Suppressor macrophage treated with lipopolysaccharide for 1 hour (primary cell): ENCODE results near the gene RPL32.
"Not testable (repeated sequence)": the region's sequence is repeated elsewhere in the genome, so short reads cannot be mapped to it uniquely, and the experiment has no call there.

Experiments used
- DNase-seq, 3 donors: peaks; one replicate each; pipeline ENCODE4 v3.0.0-alpha.2; 2020 to 2022

Gene RPL32

GRCh38 chr3:12841149-12841969 lies at the start of gene RPL32:
Gene RPL32, minus strand, starts transcription at chr3:12841565. Its CDS starts 1,328 bp downstream, at chr3:12840237.
- DNase-seq: peak; percentile 93 to 98 (median 97)

GRCh38 chr3:12890610-12891390 lies 49.4 kb upstream of the RPL32 start:
- no peak for DNase-seq

DNA sequence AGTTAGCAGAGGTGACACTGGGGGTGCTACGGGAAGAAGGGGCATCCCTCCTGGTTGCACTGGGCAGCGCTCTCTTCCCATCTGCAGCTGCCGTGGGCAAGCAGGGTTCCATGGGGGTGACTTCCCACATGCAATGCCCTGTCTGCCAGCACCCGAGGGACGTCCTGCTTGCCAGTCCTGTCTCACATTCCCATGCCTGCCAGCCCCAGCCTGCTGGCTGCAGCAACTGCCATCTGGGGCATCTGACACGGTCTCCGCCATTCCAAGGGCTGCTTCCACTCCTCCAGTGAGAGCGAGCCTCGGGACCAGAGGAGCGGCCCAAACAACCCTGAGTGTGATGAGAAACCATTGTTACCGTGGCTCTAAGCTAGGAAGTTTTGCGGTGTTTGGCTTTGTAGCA lies 45.4 kb upstream of the RPL32 start:
- no peak for DNase-seq

- no peak for DNase-seq
Observed at GRCh38 chr3:12886106-12886679, 44.8 kb upstream of the RPL32 start.

DNA sequence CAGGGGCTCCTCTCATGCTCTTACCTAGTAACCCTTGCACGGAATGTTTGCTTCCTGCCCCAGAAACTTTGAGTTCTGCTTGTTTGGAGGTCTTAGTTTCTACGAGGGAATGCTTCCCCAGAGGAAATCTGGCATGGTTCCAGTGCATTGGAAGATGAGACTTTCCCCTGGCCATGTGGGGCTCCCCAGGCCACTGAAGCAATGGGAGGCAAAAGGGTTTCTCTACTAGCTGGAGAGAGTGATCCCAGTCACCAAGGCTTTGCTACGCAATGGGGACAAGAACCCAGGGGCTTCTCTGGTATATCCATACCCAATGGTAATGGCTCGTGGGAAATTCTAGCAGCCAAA lies 44.2 kb upstream of the RPL32 start:
- DNase-seq: no peak

DNA sequence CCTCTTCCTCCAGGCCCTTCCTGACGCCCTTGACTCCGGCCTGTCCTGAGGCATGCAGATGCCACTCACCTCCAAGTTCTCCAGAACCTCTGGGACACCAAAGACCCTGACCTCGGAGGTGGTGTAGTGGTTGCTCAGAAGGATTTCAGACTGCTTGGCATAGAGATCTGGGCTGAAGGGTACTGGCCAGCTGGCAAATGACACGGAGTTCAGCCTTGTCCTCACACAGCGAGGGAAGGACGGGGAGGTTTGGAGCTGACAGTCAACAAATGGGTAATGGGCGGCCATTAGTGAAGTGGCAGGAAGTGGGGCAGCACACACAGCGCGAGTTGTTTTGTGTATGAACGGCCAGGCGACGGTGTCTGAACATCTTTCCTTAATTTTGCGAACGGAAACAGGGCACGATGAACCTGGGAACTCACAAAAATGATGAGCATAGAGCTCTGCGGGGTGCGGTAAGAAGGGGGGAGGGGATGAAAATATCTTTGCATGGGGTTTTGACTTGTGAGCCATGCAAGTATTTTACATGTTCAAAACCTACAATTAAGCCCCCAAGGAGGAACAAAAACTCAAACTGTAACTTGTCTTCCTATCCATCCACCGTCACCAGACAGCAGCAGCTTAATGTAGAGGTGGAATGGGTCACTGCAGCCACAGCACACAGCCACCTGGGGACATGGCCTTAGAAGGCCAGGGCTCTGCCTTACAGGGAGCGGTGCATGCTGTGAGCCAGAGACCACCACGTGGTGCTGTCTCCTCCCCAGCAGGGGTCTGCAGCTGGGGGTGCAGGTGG lies 43.6 kb upstream of the RPL32 start:
- no peak for DNase-seq

- no peak for DNase-seq
Observed at GRCh38 chr3:12884186-12884680, 42.9 kb upstream of the RPL32 start.

- DNase-seq: no peak
Observed at GRCh38 chr3:12882336-12883310, 41.3 kb upstream of the RPL32 start.

DNA sequence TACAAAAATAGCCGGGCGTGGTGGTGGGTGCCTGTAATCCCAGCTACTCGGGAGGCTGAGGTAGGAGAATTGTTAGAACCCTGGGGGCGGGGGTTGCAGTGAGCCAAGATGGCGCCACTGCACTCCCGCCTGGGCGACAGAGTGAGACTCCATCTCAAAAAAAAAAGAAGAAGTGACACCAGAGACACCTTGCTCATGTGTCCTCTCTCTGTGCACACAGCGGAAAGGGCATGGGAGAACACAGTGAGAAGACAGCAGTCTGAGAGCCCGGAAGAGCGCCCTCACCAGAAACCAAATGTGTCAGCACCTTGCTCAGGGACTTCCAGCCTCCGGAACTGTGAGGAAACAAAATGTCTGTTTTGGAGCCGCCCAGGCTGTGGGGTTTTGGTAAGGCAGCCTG lies 40.5 kb upstream of the RPL32 start:
- not testable (repeated sequence) for DNase-seq

DNA sequence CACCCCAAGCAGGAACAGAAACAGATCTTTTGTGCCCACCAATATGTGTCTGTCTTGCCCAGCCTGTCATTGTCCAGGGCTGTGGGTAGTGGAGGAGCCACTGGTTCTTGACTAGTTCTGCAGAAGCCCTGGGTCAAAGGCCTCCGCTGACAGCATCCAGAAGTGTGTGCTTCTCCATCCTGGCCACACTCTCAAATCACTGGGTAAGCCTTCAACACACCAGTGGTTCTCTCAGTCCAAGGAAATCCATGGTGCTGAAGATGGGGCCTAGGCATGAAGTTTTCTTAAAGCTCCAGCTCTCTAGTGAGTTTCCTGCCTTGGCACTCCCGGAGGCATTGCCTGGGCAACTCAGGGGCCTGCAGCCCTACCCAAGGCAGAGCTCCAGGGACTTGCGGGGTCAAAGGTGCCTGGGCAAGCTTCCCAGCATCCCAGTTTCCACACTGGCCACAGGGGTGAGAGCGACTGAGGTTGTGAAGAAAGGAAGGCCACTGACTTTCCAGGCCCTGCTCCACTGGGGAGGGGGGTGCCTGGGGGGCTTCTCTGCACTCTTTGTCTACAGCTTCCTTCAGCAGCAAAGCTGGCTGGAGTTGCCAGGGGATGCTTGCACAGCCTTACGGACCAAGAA lies 37.9 kb upstream of the RPL32 start:
- no peak for DNase-seq

- DNase-seq: not testable (repeated sequence)
Observed at GRCh38 chr3:12878758-12879157, 37.4 kb upstream of the RPL32 start.

GRCh38 chr3:12878141-12878574 lies 36.8 kb upstream of the RPL32 start:
- no peak for DNase-seq

- no peak for DNase-seq
Observed at GRCh38 chr3:12877040-12877439, 35.7 kb upstream of the RPL32 start.

GRCh38 chr3:12875857-12876836 lies 34.8 kb upstream of the RPL32 start:
- peak in 2 of 3 donors; percentile 26 to 46 for DNase-seq

DNA sequence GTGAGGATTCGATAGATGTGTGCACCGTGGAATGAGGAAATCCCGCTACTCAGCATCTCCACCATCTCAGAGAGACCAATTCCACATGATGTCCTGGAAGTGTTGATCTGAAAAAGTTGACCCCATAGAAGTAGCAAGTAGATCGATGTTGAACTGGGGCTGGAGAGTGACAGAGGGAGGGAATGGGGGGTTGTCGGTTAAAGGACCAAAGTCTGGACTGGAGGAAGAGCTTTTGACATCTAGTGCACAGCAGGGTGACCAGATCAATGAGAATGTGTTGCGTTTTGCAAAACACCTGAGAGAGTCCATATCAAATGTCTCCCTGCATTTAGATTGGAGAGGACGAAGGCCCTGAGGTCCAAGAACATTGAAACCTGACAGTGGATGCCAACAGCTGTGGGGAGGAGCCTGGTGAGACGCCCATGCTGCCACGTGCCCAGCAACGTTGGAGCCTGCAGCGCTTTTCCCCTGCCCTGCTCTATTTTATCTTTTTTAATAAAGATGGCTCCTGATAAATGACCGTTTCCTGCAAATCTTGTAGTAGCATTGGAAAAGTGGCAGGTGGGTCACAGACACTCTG lies 30.1 kb upstream of the RPL32 start:
- DNase-seq: no peak

DNA sequence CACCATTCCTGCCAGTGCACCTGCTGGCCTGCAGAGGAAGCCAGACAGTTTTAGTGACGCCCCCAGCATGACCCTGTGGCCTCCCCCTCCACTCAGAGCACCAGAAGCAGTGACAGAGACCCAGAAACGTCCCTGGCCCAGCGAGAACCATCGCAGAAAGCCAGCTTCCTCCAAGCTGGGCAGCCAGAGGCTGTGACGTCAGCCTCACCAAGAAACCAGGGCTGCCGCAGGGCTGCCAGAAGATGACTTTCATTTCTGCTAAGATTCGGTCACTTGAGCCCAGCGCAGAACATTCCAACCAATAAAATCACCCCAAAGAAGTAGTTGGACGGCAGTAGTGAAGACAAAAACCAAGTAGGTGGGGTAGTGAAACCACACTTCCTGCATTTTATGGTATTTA lies 29.6 kb upstream of the RPL32 start:
- peak; percentile 80 to 83 (median 81) for DNase-seq

GRCh38 chr3:12869035-12869621 lies 27.8 kb upstream of the RPL32 start:
- peak in 1 of 3 donors; percentile 48 for DNase-seq
